ENCODE results near the gene NQO1.
A peak's percentile ranks its signal among the peaks of the same experiment; 100 is the strongest.

Gene NQO1

GRCh38 chr16:69727916-69728270, 1.5 kb upstream of the NQO1 start:
- Histone ChIP-seq H3K27ac (ENCODE audit: poor library complexity, severe bottlenecking) (peak overlapping the region; percentile 86), H3K9me3 (ENCODE audit: severe bottlenecking) (no peaks in the 10 kb centered on the region), H3K4me1 (ENCODE audit: insufficient read depth, poor library complexity, severe bottlenecking) (peaks cover 23% of the 10 kb centered on the region), H3K27me3 (ENCODE audit: insufficient read depth, poor library complexity, severe bottlenecking) (no peaks in the 10 kb centered on the region), H3K36me3 (ENCODE audit: low read depth) (peaks cover 7% of the 10 kb centered on the region; the same call in 1 of the 2 replicates), H3K4me3 (ENCODE audit: severe bottlenecking) (no peak overlapping the region)
- no peak for ATAC-seq (ENCODE audit: low read depth)
- no peak for DNase-seq (ENCODE audit: low spot score)
- TF ChIP-seq, protein P1, sequence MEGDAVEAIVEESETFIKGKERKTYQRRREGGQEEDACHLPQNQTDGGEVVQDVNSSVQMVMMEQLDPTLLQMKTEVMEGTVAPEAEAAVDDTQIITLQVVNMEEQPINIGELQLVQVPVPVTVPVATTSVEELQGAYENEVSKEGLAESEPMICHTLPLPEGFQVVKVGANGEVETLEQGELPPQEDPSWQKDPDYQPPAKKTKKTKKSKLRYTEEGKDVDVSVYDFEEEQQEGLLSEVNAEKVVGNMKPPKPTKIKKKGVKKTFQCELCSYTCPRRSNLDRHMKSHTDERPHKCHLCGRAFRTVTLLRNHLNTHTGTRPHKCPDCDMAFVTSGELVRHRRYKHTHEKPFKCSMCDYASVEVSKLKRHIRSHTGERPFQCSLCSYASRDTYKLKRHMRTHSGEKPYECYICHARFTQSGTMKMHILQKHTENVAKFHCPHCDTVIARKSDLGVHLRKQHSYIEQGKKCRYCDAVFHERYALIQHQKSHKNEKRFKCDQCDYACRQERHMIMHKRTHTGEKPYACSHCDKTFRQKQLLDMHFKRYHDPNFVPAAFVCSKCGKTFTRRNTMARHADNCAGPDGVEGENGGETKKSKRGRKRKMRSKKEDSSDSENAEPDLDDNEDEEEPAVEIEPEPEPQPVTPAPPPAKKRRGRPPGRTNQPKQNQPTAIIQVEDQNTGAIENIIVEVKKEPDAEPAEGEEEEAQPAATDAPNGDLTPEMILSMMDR (IDR thresholded peaks at IDR 0.05; ENCODE audit: poor library complexity, severe bottlenecking), result no peak

- no peaks in the 10 kb centered on the region for H3K27me3 ChIP-seq (ENCODE audit: insufficient read depth, poor library complexity, severe bottlenecking)
- TF ChIP-seq, protein P1 (IDR thresholded peaks at IDR 0.05; ENCODE audit: poor library complexity, severe bottlenecking), result no peak
- ATAC-seq (ENCODE audit: low read depth) (no peak), DNase-seq (ENCODE audit: low spot score) (no peak)
- H3K9me3 ChIP-seq (ENCODE audit: severe bottlenecking), result no peaks in the 10 kb centered on the region
- H3K4me3 ChIP-seq (ENCODE audit: severe bottlenecking), result peak overlapping the region; percentile 41
- H3K4me1 ChIP-seq (ENCODE audit: insufficient read depth, poor library complexity, severe bottlenecking), result peaks cover 23% of the 10 kb centered on the region
- peaks cover 7% of the 10 kb centered on the region; the same call in 1 of the 2 replicates for H3K36me3 ChIP-seq (ENCODE audit: low read depth)
- H3K27ac ChIP-seq (ENCODE audit: poor library complexity, severe bottlenecking), result peak overlapping the region; percentile 86
Measured at GRCh38 chr16:69725480-69726312, 664 bp downstream of the NQO1 start.

- peaks cover 9% of the 10 kb centered on the region for H3K36me3 ChIP-seq (ENCODE audit: low read depth)
- TF ChIP-seq, protein P1 (IDR thresholded peaks at IDR 0.05; ENCODE audit: poor library complexity, severe bottlenecking), result no peak
- no peak for DNase-seq (ENCODE audit: low spot score)
- H3K4me3 ChIP-seq (ENCODE audit: severe bottlenecking), result peak overlapping the region; percentile 41
- peak overlapping the region; percentile 86 for H3K27ac ChIP-seq (ENCODE audit: poor library complexity, severe bottlenecking)
- H3K27me3 ChIP-seq (ENCODE audit: insufficient read depth, poor library complexity, severe bottlenecking), result no peaks in the 10 kb centered on the region
- H3K9me3 ChIP-seq (ENCODE audit: severe bottlenecking), result no peaks in the 10 kb centered on the region
- no peak for ATAC-seq (ENCODE audit: low read depth)
- peaks cover 23% of the 10 kb centered on the region for H3K4me1 ChIP-seq (ENCODE audit: insufficient read depth, poor library complexity, severe bottlenecking)
Measured at GRCh38 chr16:69724981-69725479, 1.3 kb downstream of the NQO1 start.

GRCh38 chr16:69724414-69724873, 1.9 kb downstream of the NQO1 start:
- Histone ChIP-seq H3K4me1 (ENCODE audit: insufficient read depth, poor library complexity, severe bottlenecking) (peaks cover 23% of the 10 kb centered on the region), H3K4me3 (ENCODE audit: severe bottlenecking) (no peak overlapping the region), H3K9me3 (ENCODE audit: severe bottlenecking) (no peaks in the 10 kb centered on the region), H3K27ac (ENCODE audit: poor library complexity, severe bottlenecking) (peak overlapping the region; percentile 86), H3K27me3 (ENCODE audit: insufficient read depth, poor library complexity, severe bottlenecking) (no peaks in the 10 kb centered on the region), H3K36me3 (ENCODE audit: low read depth) (peaks cover 15% of the 10 kb centered on the region)
- TF ChIP-seq, protein P1 (IDR thresholded peaks at IDR 0.05; ENCODE audit: poor library complexity, severe bottlenecking), result no peak
- DNase-seq (ENCODE audit: low spot score) (no peak), ATAC-seq (ENCODE audit: low read depth) (no peak)
